K562 (cell line): ENCODE data around the gene VSIG10. TPM values are rescaled to one million over a fixed set of nuclear protein-coding genes. Genes with fewer than 3 reads are reported as not detected.

Source experiments
- ATAC-seq: fragments of 200-7000 bp; cut with Tn5 transposase; 3 replicates; pipeline ENCODE4 v1.9.1; 2020; ENCODE audit warnings: moderate library complexity
- BruUV-seq: library from RNA; stranded (reverse); fragments of 400-500 nt; replicated peaks from 2 replicates; lab custom pipeline; 2021; lab: Mats Ljungman, UMichigan
- CTCF ChIA-PET: fragments of 300-600 bp; formaldehyde crosslinking; extraction: SDS; loops from one replicate; lab custom pipeline; 2021; ENCODE audit warnings: low intra/inter-chr PET ratio; lab: Yijun Ruan, JAX
- POLR2A ChIA-PET: fragments of 300-600, 350-650 bp; sonication (Branson Sonifier 250); formaldehyde crosslinking; extraction: SDS; loops from one replicate; lab custom pipeline; 2021; ENCODE audit warnings: antibody characterized with exemption, inconsistent platforms; lab: Yijun Ruan, JAX
- DNase-seq, 4 experiments: peaks; one replicate each; pipeline versions ENCODE4 v3.0.0 to v3.0.0-alpha.2; 2011 to 2018; ENCODE audit warnings: low spot score in 3 of 4, mixed read lengths in 3 of 4; ENCODE audit errors: extremely low read depth in 1 of 4
- FAIRE-seq: peaks from 2 replicates; lab custom pipeline; 2011; peaks lifted over from hg19 to GRCh38; lab: Jason Lieb, UNC
- H2AFZ ChIP-seq: 2 replicates; pipeline ENCODE4 v1.6.0; 2011; ENCODE audit warnings: low read depth, low read length, control low read depth, inconsistent platforms
- H3K27ac ChIP-seq: fragments of 200-600 bp; 3 replicates; pipeline ENCODE4 v1.8.0; 2011; ENCODE audit warnings: low read depth, mild to moderate bottlenecking, control low read depth, inconsistent platforms, low read length, moderate library complexity, mixed read lengths; ENCODE audit errors: extremely low read depth
- H3K27me3 ChIP-seq, 2 experiments: fragments of 300-600 bp in 1 of 2; 2 replicates in 1 of 2; 3 replicates in 1 of 2; pipeline versions ENCODE4 v1.6.0 to v1.8.0; 2011; ENCODE audit warnings: inconsistent platforms in 2 of 2, low read length in 2 of 2, mild to moderate bottlenecking in 1 of 2, mixed read lengths in 1 of 2, moderate library complexity in 1 of 2; ENCODE audit not compliant: control insufficient read depth in 2 of 2, insufficient read depth in 2 of 2
- H3K36me3 ChIP-seq: fragments of 300-600 bp; 3 replicates; pipeline ENCODE4 v1.8.0; 2011; ENCODE audit warnings: mild to moderate bottlenecking, low read length, inconsistent platforms; ENCODE audit not compliant: control insufficient read depth, insufficient read depth
- H3K4me1 ChIP-seq, 2 experiments: fragments of 200-600 bp in 1 of 2; replicated peaks in 1 of 2; 2 replicates in 1 of 2; 3 replicates in 1 of 2; pipeline versions ENCODE4 v1.5.1 to v1.8.0; 2011; ENCODE audit warnings: inconsistent platforms in 2 of 2, low read length in 2 of 2, mild to moderate bottlenecking in 1 of 2, mixed read lengths in 1 of 2, moderate library complexity in 1 of 2; ENCODE audit not compliant: control insufficient read depth in 2 of 2, insufficient read depth in 2 of 2
- H3K4me2 ChIP-seq: 2 replicates; pipeline ENCODE4 v1.6.1; 2011; ENCODE audit warnings: low read length, control low read depth, inconsistent platforms, mixed read lengths; ENCODE audit not compliant: insufficient read depth
- H3K4me3 ChIP-seq: fragments of 200-600 bp; sonication (generic), shearing (Covaris generic); 2 replicates; pipeline ENCODE4 v1.5.1; 2016; ENCODE audit warnings: control low read depth, inconsistent platforms
- H3K79me2 ChIP-seq: fragments of 200-600 bp; 3 replicates; pipeline ENCODE4 v1.8.0; 2011; ENCODE audit warnings: low read length, inconsistent platforms; ENCODE audit not compliant: control insufficient read depth, insufficient read depth
- H3K9ac ChIP-seq, 2 experiments: 2 replicates each; pipeline versions ENCODE4 v1.6.0 to v1.6.1; 2011; ENCODE audit warnings: low read depth in 2 of 2, low read length in 2 of 2, control low read depth in 1 of 2, inconsistent platforms in 1 of 2, mild to moderate bottlenecking in 1 of 2, mixed read lengths in 1 of 2; ENCODE audit not compliant: insufficient read depth in 1 of 2
- H3K9me1 ChIP-seq: one replicate; pipeline ENCODE4 v1.6.0; 2011; ENCODE audit warnings: inconsistent platforms, mild to moderate bottlenecking, low read length, moderate library complexity; ENCODE audit not compliant: control insufficient read depth, insufficient read depth
- H3K9me3 ChIP-seq: replicated peaks from 2 replicates; pipeline ENCODE4 v1.5.1; 2011; ENCODE audit warnings: low read depth, low read length, inconsistent platforms; ENCODE audit not compliant: control insufficient read depth, insufficient read depth
- H4K20me1 ChIP-seq: replicated peaks from 2 replicates; pipeline ENCODE4 v1.6.1; 2011; ENCODE audit warnings: low read length, inconsistent platforms, mixed read lengths; ENCODE audit not compliant: control insufficient read depth, insufficient read depth
- C11orf30 ChIP-seq: fragments of 450-650 bp; IDR thresholded peaks from 2 replicates; pipeline ENCODE4 v1.6.1; 2016; ENCODE audit warnings: low read depth, mild to moderate bottlenecking
- CBFA2T2 ChIP-seq: fragments of 450-650 bp; conservative IDR thresholded peaks from 2 replicates; pipeline ENCODE4 v1.6.1; 2017; ENCODE audit warnings: mild to moderate bottlenecking
- POLR2A ChIP-seq: fragments of 450-650 bp; conservative IDR thresholded peaks from 2 replicates; pipeline ENCODE4 v1.6.1; 2016
- RCOR1 ChIP-seq, 2 experiments: IDR thresholded peaks; 2 replicates each; pipeline ENCODE4 v1.6.1; 2012; ENCODE audit warnings: low read depth in 2 of 2, low read length in 2 of 2, borderline replicate concordance in 1 of 2, improper control_type of control experiment in 1 of 2
- SP1 ChIP-seq: sonication (generic); formaldehyde crosslinking; IDR thresholded peaks from 2 replicates; pipeline ENCODE4 v1.8.1; 2022; ENCODE audit warnings: mild to moderate bottlenecking, missing genetic modification reagents
- TAF15 ChIP-seq: fragments of 200-400 bp; formaldehyde crosslinking; IDR thresholded peaks from 2 replicates; pipeline ENCODE4 v1.6.1; 2017; ENCODE audit warnings: mild to moderate bottlenecking, low read depth, low read length, moderate library complexity
- TSC22D4 ChIP-seq: fragments of 450-650 bp; IDR thresholded peaks from 2 replicates; pipeline ENCODE4 v1.6.1; 2016; ENCODE audit warnings: missing genetic modification characterization, missing biosample characterization, control low read depth
- WHSC1 ChIP-seq: IDR thresholded peaks from one replicate; pipeline ENCODE4 v1.6.1; 2012; ENCODE audit warnings: low read length, control low read depth, inconsistent platforms
- ZNF280A ChIP-seq: fragments of 450-650 bp; IDR thresholded peaks from 2 replicates; pipeline ENCODE4 v1.6.1; 2018; ENCODE audit warnings: mild to moderate bottlenecking, low read depth; ENCODE audit not compliant: partially characterized antibody
- ZNF592 ChIP-seq: fragments of 450-650 bp; IDR thresholded peaks from 2 replicates; pipeline ENCODE4 v1.6.1; 2017; ENCODE audit warnings: antibody characterized with exemption, mild to moderate bottlenecking
- ZNF75A ChIP-seq: fragments of 450-650 bp; formaldehyde crosslinking; IDR thresholded peaks from 2 replicates; pipeline ENCODE4 v1.4.0; 2020; ENCODE audit warnings: mild to moderate bottlenecking
- ZNF830 ChIP-seq: fragments of 250-450 bp; sonication (Bioruptor Pico); IDR thresholded peaks from 2 replicates; pipeline ENCODE4 v1.5.0; 2021; ENCODE audit warnings: mild to moderate bottlenecking
- WGBS: fragments of 100-300 bp; shearing (Covaris generic); methylation state at CpG from one replicate; pipeline ENCODE4 v1.1.6; 2016; ENCODE audit warnings: low coverage, mixed read lengths; ENCODE audit not compliant: insufficient coverage; ENCODE audit errors: missing lambda C conversion rate; 5-methylcytosine and 5-hydroxymethylcytosine counted together
- in situ Hi-C: fragments of 300-500 bp; cut with MboI; formaldehyde crosslinking; loops from 4 replicates; pipeline ENCODE4 v1.15.0; 2018; ENCODE audit warnings: inconsistent platforms, mixed read lengths
- intact Hi-C: fragments of 100-400 bp; cut with micrococcal nuclease; formaldehyde crosslinking; loops from 2 replicates; pipeline ENCODE4 v1.14.2; 2022
- polyA plus RNA-seq, 8 experiments: library from polyadenylated mRNA; depleted of rRNA in 4 of 8; stranded (reverse) in 5 of 8; unstranded in 3 of 8; fragments of >200 nt; fragmentation: Nextera tagmentation in 2 of 8; fragmentation: Illumina TruSeq in 1 of 8; extraction: Ambion mirVana in 2 of 8; extraction: Trizol in 1 of 8; gene quantifications; 2 replicates each; pipeline versions ENCODE4 v1.2.1 to v1.2.3, GENCODE V29; 2011 to 2014; ENCODE audit warnings: inconsistent platforms in 1 of 8, missing spikeins in 1 of 8
- total RNA-seq, 7 experiments: library from RNA; depleted of rRNA in 6 of 7; stranded (reverse); fragments of >200 nt in 6 of 7; fragmentation: Illumina TruSeq in 2 of 7; extraction: Trizol in 2 of 7; gene quantifications; 2 replicates each; pipeline versions ENCODE4 v1.2.1 to v1.2.3, GENCODE V29; 2011 to 2021; ENCODE audit warnings: low replicate concordance in 1 of 7

VSIG10 gene
- total and polyA plus RNA-seq, 9 of the 15 experiments (the other 6 are each of a cell fraction or from before 2014, with no cell fraction given): 4.1 to 8.8 (median 4.7) TPM

- in situ Hi-C loops: no loop called here
- CTCF ChIA-PET: no interaction called here
Observed at GRCh38 chr12:118148287-118148686, 44.5 kb upstream of the VSIG10 start.

DNA sequence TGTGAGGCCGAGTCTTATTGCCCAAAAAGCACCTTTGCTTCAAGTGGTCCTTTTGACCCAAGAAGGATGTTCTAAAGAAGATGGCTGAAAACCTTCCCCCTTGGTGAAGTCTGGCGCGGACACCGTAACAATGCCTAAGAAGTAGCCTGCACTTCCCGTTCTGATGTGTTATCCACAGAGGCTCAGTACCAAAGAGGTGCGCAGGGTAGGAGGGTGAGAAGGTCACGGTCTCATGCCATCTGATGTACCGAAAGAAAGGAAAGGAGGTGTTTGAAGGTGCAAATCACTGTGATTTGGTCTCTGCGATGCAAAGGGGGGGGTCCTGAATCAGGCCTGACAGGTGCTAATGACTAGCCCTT is 42.0 kb upstream of the VSIG10 start:
- Histone ChIP-seq H3K4me2 (no peak overlapping the region), H3K27me3 (no peaks in the 10 kb centered on the region), H3K79me2 (no peaks in the 10 kb centered on the region), H3K36me3 (peaks cover 65% of the 10 kb centered on the region; the same call in 2 of the 3 replicates), H3K4me1 (0 out of 5 replicates have a peak, but pooled peaks cover 0 to 3% of the 10 kb centered on the region in 2 experiments), H2AFZ (no peak overlapping the region), H3K9ac (no peak overlapping the region), H3K9me3 (no peaks in the 10 kb centered on the region), H3K4me3 (no peak overlapping the region), H3K9me1 (no peaks in the 10 kb centered on the region), H3K27ac (no peak overlapping the region), H4K20me1 (no peaks in the 10 kb centered on the region)
- 86% methylated on average over 9 of the region's 9 CpGs for WGBS
- in situ Hi-C loops: no loop called here
- ATAC-seq (no peak), DNase-seq (no peak), FAIRE-seq (no peak)
- ChIA-PET CTCF (no interaction called here), POLR2A (no interaction called here)
- BruUV-seq: no TSS peak
- intact Hi-C loops: no loop called here
- TF ChIP-seq CBFA2T2 (no peak), ZNF75A (CRISPR knock-in tag) (no peak), SP1 (CRISPR knock-in tag) (no peak), ZNF830 (CRISPR knock-in tag) (no peak), ZNF280A (no peak), RCOR1 (IDR thresholded peaks at IDR 0.05; ENCODE audit: borderline replicate concordance in 1 of 2, low read depth in 2 of 2, low read length in 2 of 2) (no peak), WHSC1 (no peak), ZNF592 (no peak), POLR2A (no peak; the same call in 1 of the 2 replicates), C11orf30 (no peak), TSC22D4 (no peak)

More at GRCh38 chr12:118148287-118148686, 44.5 kb upstream of the VSIG10 start:
- no peaks in the 10 kb centered on the region for H4K20me1 ChIP-seq
- H3K9ac ChIP-seq: no peak overlapping the region
- H3K4me1 ChIP-seq: 0 out of 5 replicates have a peak, but pooled peaks cover 0 to 3% of the 10 kb centered on the region in 2 experiments
- FAIRE-seq: no peak
- intact Hi-C loops: no loop called here
- no peaks in the 10 kb centered on the region for H3K9me3 ChIP-seq
- no peak for ATAC-seq
- DNase-seq: no peak
- POLR2A ChIA-PET: interaction anchor here (0.6 to 3.4 kb wide), 5 partner anchors 10 to 63 kb away, joined by 3 to 19 read pairs (median 3); partner anchors contain the start of gene PEBP1
- H3K4me2 ChIP-seq: no peak overlapping the region
- no peak overlapping the region for H3K4me3 ChIP-seq
- WGBS: 88% methylated on average over 5 of the region's 5 CpGs
- no TSS peak for BruUV-seq
- H3K36me3 ChIP-seq: peaks cover 69% of the 10 kb centered on the region; the same call in 2 of the 3 replicates
- peak; percentile 35; the same call in 1 of the 2 replicates for TF ChIP-seq POLR2A
- TF ChIP-seq TAF15: no peak
- H2AFZ ChIP-seq: no peak overlapping the region
- H3K9me1 ChIP-seq: no peaks in the 10 kb centered on the region
- no peaks in the 10 kb centered on the region for H3K27me3 ChIP-seq
- H3K79me2 ChIP-seq: no peaks in the 10 kb centered on the region
- H3K27ac ChIP-seq: no peak overlapping the region
